B cell (primary cell): Measurements from ENCODE around the gene TTF1.

Experiments
- EZH2 ChIP-seq: IDR thresholded peaks from 2 replicates; pipeline ENCODE4 v1.6.1; 2012; ENCODE audit warnings: borderline replicate concordance, low read depth, mild to moderate bottlenecking, moderate library complexity, low read length; ENCODE audit not compliant: insufficient read depth, poor library complexity, severe bottlenecking
- TF ChIP-seq, protein P1 (sequence below): fragments of 200-600 bp; IDR thresholded peaks from one replicate; pipeline ENCODE4 v1.8.0; 2022; ENCODE audit warnings: antibody characterized with exemption, mild to moderate bottlenecking

GRCh38 chr9:132384376-132384775, 22.3 kb downstream of the TTF1 start:
- no peak for TF ChIP-seq EZH2
- TF ChIP-seq, protein P1, sequence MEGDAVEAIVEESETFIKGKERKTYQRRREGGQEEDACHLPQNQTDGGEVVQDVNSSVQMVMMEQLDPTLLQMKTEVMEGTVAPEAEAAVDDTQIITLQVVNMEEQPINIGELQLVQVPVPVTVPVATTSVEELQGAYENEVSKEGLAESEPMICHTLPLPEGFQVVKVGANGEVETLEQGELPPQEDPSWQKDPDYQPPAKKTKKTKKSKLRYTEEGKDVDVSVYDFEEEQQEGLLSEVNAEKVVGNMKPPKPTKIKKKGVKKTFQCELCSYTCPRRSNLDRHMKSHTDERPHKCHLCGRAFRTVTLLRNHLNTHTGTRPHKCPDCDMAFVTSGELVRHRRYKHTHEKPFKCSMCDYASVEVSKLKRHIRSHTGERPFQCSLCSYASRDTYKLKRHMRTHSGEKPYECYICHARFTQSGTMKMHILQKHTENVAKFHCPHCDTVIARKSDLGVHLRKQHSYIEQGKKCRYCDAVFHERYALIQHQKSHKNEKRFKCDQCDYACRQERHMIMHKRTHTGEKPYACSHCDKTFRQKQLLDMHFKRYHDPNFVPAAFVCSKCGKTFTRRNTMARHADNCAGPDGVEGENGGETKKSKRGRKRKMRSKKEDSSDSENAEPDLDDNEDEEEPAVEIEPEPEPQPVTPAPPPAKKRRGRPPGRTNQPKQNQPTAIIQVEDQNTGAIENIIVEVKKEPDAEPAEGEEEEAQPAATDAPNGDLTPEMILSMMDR = no peak
